T follicular helper cell (primary cell): ENCODE results near the gene NKX6-1.

Experiments used
- DNase-seq: peaks from one replicate; pipeline ENCODE4 v3.0.0-alpha.2; 2020; ENCODE audit warnings: low read depth

The NKX6-1 gene

GRCh38 chr4:84498203-84498934 is 723 bp downstream of the NKX6-1 start:
- DNase-seq, result no peak

GRCh38 chr4:84497504-84498202 is 1.4 kb downstream of the NKX6-1 start:
- no peak for DNase-seq

GRCh38 chr4:84496706-84497503 is 2.2 kb downstream of the NKX6-1 start:
- DNase-seq, result no peak

- no peak for DNase-seq
Observed at GRCh38 chr4:84496331-84496705, 2.8 kb downstream of the NKX6-1 start.

GRCh38 chr4:84495794-84496261 is 3.3 kb downstream of the NKX6-1 start:
- DNase-seq, result no peak

GRCh38 chr4:84495118-84495793 is 3.8 kb downstream of the NKX6-1 start:
- no peak for DNase-seq

GRCh38 chr4:84494531-84494930 is 4.6 kb downstream of the NKX6-1 start:
- DNase-seq, result no peak

- DNase-seq, result no peak
Observed at GRCh38 chr4:84494076-84494475, 5.0 kb downstream of the NKX6-1 start.

GRCh38 chr4:84493092-84493850 is 5.8 kb downstream of the NKX6-1 start:
- no peak for DNase-seq

- no peak for DNase-seq
Observed at GRCh38 chr4:84492737-84493091, 6.4 kb downstream of the NKX6-1 start.

- DNase-seq, result no peak
Observed at GRCh38 chr4:84492290-84492689, 6.8 kb downstream of the NKX6-1 start.

GRCh38 chr4:84491481-84491880 is 7.6 kb downstream of the NKX6-1 start:
- no peak for DNase-seq

GRCh38 chr4:84490663-84491062 is 8.4 kb downstream of the NKX6-1 start:
- no peak for DNase-seq

- DNase-seq, result no peak
Observed at GRCh38 chr4:84484236-84484635, 14.9 kb downstream of the NKX6-1 start.

GRCh38 chr4:84483688-84484087 is 15.4 kb downstream of the NKX6-1 start:
- DNase-seq, result no peak

- no peak for DNase-seq
Observed at GRCh38 chr4:84482564-84483563, 16.2 kb downstream of the NKX6-1 start.

GRCh38 chr4:84481860-84482245 is 17.2 kb downstream of the NKX6-1 start:
- no peak for DNase-seq

- no peak for DNase-seq
Observed at GRCh38 chr4:84481077-84481859, 17.8 kb downstream of the NKX6-1 start.

- DNase-seq, result no peak
Observed at GRCh38 chr4:84480082-84480481, 19.0 kb downstream of the NKX6-1 start.
